GM18951 (cell line): Measurements from ENCODE around the gene VWA3B.
"Not testable (repeated sequence)": the region's sequence is repeated elsewhere in the genome, so short reads cannot be mapped to it uniquely, and the experiment has no call there.

Source experiments
- POLR2A ChIP-seq: IDR thresholded peaks from 4 replicates; pipeline ENCODE4 v1.6.1; 2011; ENCODE audit warnings: mild to moderate bottlenecking; ENCODE audit not compliant: insufficient read length, insufficient read depth; ENCODE audit errors: extremely low read depth
- in situ Hi-C: fragments of 300-500 bp; cut with MboI; formaldehyde crosslinking; loops from one replicate; pipeline ENCODE4 v1.12.0; 2022; ENCODE audit warnings: low sequenced_read_pairs, mixed read lengths, inconsistent platforms; ENCODE audit not compliant: unreplicated experiment

The VWA3B gene

GRCh38 chr2:98240786-98241398 lies 153.9 kb downstream of the VWA3B start:
- in situ Hi-C loops: no loop called here

GRCh38 chr2:98241592-98241991 lies 154.6 kb downstream of the VWA3B start:
- no peak for TF ChIP-seq POLR2A
- in situ Hi-C loops: no loop called here

More at GRCh38 chr2:98240786-98241398, 153.9 kb downstream of the VWA3B start:
- TF ChIP-seq POLR2A: no peak

DNA sequence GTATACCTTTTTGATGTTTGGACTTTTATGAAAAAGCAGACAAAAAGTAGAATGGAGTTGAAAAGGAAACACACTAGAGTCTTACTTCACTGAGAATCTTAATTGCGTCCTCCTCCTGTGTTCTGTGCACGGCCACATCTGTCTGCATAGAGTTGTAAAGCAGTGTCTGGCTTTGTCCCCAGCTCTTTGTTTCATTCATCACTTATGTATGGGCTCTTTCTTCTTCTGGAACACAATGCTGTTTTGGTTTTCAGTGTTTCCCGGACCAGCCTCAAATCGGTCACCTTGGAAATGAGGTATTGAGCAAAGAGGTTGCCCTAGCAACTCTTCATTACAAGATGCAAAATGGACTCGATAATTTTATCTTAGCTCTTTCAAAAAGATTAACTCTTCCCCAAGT lies 155.0 kb downstream of the VWA3B start:
- no peak for TF ChIP-seq POLR2A
- in situ Hi-C loops: no loop called here

DNA sequence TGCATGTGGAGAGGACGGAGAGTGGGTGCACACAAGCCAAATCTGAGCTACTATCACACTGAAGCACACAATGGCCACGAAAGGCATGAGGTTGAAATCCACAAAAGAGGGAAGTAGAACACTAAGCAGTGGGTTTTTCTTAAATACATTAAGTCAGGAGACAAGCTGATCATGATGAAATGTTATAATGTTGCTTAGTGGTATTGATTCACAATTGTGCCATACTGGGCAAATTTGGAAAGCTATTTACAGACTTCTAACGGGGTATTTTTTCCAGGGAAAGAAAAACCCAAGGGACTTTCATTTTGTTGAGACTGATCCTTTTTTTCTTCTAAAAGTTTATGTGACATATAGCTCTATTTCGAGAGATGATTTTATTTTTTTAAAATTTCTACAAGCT lies 158.5 kb downstream of the VWA3B start:
- in situ Hi-C loops: no loop called here
- TF ChIP-seq POLR2A: no peak

DNA sequence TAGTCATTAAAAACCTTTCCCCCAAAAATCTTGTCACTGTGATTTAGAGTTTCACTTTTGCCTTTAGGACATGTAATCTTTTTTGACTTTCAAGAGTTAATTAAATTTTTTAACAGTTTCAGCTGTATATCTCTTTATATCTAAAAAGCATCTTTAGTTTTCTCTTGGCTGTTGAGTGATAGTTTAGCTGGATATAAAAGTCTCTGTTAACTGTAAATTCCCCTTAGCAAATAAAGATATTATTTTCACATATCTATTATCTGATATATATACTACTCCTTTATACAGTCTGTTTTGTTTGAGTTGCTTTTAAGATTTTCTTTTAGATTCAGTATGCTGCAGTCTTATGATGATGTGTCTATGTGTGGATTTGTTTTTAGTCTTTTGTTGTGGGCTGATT lies 160.4 kb downstream of the VWA3B start:
- in situ Hi-C loops: no loop called here
- TF ChIP-seq POLR2A: no peak

DNA sequence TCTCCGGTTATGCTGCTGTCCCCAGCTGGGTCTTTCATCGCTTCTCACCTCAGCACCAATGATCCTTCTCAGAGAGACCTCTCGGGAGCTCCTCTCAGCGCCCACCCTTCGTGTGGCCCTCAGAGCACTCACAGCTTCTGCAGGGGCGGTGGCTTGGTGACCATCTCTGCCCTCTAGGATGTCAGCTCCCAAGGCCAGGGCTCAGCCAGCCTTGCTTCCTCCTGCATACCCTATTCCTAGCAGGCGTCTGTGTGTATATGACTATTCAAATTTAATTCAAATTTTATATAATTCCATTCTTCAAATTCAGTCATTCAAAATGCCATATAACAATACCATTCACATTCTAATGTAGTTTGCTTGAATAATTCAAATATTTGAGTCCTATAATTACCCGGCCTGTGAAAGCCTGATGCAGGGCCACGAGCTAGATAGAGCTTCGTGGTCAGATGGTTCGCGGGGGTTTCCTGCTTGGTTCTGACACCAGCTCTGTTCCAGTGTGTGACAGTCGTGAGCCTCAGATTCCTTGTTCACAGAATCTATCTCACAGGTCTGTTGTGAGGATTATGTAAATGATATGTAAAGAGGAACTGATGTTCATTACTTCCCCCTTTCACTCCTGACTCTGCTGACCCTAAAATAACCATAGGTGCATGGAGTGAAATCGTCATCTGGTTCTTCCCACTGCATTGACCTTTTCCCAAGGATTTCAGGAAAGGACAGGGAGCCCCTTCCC lies 165.2 kb downstream of the VWA3B start:
- in situ Hi-C loops: no loop called here

GRCh38 chr2:98253461-98254070 lies 166.6 kb downstream of the VWA3B start:
- in situ Hi-C loops: no loop called here
- TF ChIP-seq POLR2A: no peak

More for the DNA sequence above, 165.2 kb downstream of the VWA3B start:
- TF ChIP-seq POLR2A: no peak

GRCh38 chr2:98254504-98255059 lies 167.6 kb downstream of the VWA3B start:
- in situ Hi-C loops: no loop called here
- TF ChIP-seq POLR2A: no peak

- in situ Hi-C loops: no loop called here
These were observed 171.9 kb downstream of the VWA3B start for GRCh38 chr2:98258906-98259305.

GRCh38 chr2:98263362-98263761 lies 176.4 kb downstream of the VWA3B start:
- in situ Hi-C loops: no loop called here
- no peak for TF ChIP-seq POLR2A

More at GRCh38 chr2:98258906-98259305, 171.9 kb downstream of the VWA3B start:
- TF ChIP-seq POLR2A: no peak

DNA sequence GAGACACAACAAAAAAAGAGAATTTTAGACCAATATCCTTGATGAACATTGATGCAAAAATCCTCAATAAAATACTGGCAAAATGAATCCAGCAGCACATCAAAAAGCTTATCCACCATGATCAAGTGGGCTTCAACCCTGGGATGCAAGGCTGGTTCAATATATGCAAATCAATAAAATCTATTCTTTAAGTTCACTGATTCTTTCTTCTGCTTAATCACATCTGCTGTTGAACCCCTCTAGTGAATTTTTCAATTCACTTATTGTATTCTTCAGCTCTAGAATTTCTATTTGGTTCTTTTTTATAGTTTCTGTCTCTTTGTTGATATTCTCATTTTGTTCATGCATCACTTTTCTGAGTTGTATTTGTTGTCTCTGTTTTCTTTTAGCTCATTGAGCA lies 181.3 kb downstream of the VWA3B start:
- in situ Hi-C loops: not testable (repeated sequence)

- no peak for TF ChIP-seq POLR2A
- in situ Hi-C loops: no loop called here
These were observed 182.3 kb downstream of the VWA3B start for GRCh38 chr2:98269274-98269673.

GRCh38 chr2:98269830-98270229 lies 182.9 kb downstream of the VWA3B start:
- TF ChIP-seq POLR2A: no peak
- in situ Hi-C loops: no loop called here
